GM21381 (cell line): ENCODE data around the gene RPL15.

Experiments
- ATAC-seq: cut with Tn5 transposase; IDR thresholded peaks from one replicate; pipeline ENCODE4 v1.9.1; 2021; ENCODE audit warnings: mild to moderate bottlenecking, moderate library complexity; ENCODE audit not compliant: unreplicated experiment

RPL15 gene

GRCh38 chr3:23926736-23927135 is 9.8 kb downstream of the RPL15 start:
- ATAC-seq: no peak

GRCh38 chr3:23928524-23928923 is 11.6 kb downstream of the RPL15 start:
- ATAC-seq: no peak

DNA sequence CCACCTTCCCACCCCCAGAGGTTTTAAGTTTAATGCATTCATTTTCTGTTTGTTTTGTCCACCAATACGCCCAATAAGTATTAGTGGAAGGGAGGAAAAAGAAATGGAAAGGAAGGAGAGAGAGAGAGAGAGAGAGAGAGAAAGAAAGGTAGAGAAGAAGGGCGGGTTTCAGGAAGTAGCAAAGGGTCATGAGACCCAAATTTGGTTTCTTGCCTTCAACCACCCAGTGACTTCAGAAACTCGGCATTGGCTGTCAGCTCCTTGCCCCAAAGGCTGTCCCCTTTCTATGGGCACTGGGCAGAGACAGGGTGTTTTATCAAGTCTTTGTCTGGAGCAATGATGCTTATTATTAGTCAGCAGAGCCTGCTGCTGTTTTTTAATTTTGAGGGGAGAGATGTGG is 14.7 kb downstream of the RPL15 start:
- ATAC-seq: no peak

DNA sequence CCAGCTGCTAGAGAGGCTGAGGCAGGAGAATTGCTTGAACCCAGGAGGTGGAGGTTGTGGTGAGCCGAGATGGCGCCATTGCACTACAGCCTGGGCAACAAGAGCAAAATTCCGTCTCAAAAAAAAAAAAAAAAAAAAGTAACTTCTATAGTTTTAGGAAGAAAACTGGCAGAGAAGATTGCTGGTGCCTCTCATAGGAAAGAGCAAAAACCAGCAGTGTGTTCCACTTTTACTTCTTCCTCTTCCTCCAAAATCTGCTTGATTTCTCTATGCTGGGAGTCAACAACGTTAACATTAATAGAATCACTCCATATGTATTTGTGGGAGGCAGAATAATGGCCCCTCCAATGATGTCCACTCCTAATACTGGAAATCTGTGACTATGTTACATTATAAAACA is 15.6 kb downstream of the RPL15 start:
- no peak for ATAC-seq

GRCh38 chr3:23934253-23934652 is 17.3 kb downstream of the RPL15 start:
- ATAC-seq: no peak

- no peak for ATAC-seq
These were observed 20.4 kb downstream of the RPL15 start for GRCh38 chr3:23937296-23937695.

- ATAC-seq: no peak
These were observed 21.8 kb downstream of the RPL15 start for GRCh38 chr3:23938688-23939087.

GRCh38 chr3:23940775-23941174 is 23.8 kb downstream of the RPL15 start:
- no peak for ATAC-seq

- no peak for ATAC-seq
These were observed 24.5 kb downstream of the RPL15 start for GRCh38 chr3:23941440-23941839.

GRCh38 chr3:23942546-23942945 is 25.6 kb downstream of the RPL15 start:
- no peak for ATAC-seq

- no peak for ATAC-seq
These were observed 27.3 kb downstream of the RPL15 start for GRCh38 chr3:23944007-23944783.

GRCh38 chr3:23944861-23945662 is 28.1 kb downstream of the RPL15 start, which contains the start of gene NR1D2:
TSS of gene NR1D2 (plus strand) at chr3:23945286. CDS start at chr3:23945579, 293 bp downstream.
- peak; percentile 53 for ATAC-seq

- ATAC-seq: no peak
These were observed 28.7 kb downstream of the RPL15 start for GRCh38 chr3:23945663-23945912.

- peak; percentile 76 for ATAC-seq
These were observed 29.2 kb downstream of the RPL15 start for GRCh38 chr3:23945913-23946687.

GRCh38 chr3:23948761-23949160 is 31.8 kb downstream of the RPL15 start:
- ATAC-seq: no peak

GRCh38 chr3:23949784-23950183 is 32.9 kb downstream of the RPL15 start:
- no peak for ATAC-seq

DNA sequence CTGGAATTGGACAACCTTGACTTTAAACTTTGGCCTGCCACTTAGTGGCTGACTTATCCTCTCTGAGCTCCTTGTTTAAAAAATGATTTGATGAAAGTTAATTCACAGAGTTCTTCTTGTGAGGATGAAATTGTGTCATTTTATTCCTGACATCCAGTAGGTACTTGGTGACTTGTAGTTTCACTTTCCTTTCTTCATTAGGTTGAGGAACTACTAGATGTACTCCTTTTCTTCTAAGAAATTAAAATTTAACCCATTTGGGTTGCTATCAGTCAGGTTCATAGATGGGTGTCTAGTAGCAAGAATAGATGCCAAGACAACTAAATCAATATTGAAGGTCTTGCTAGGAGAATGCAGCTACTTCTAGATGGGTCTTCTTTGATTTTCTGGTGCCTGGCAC is 33.4 kb downstream of the RPL15 start:
- ATAC-seq: peak; percentile 22

DNA sequence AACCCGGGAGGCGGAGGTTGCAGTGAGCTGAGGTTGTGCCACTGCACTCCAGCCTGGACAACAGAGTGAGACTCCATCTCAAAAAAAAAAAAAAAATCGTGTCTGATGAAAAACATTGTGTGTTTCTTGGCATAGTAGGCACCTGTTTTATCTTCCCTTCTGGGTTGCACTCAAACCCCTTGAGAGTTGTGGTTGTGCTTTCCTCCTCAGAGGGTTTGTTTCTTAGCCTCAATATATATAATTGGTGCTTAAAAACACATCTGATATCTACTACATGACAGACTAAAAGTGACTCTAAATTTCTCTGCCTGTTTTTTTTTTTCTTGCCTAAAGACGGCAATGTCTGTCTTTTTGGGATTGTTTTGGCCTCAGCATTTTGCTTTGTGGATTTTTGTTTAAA is 35.7 kb downstream of the RPL15 start:
- ATAC-seq: peak; percentile 45

DNA sequence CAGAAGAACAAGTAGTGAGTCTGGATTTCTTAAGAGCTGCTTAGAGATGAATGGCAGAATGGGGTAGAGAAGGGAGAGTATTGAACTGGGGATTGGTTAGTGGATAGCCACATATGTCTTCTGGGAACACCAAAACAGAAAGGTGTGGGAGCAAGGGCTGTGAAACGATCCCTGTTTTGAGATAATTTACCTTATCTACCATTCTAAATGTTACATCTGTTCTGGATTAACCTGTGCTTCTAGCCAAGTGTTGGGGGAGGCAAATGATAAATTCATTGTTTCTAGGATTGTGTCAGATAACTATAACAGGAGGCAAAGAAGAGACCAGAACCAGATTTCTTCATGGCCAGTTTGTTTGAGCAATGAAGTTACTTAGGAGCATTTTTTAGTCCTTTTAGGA is 36.6 kb downstream of the RPL15 start:
- no peak for ATAC-seq

DNA sequence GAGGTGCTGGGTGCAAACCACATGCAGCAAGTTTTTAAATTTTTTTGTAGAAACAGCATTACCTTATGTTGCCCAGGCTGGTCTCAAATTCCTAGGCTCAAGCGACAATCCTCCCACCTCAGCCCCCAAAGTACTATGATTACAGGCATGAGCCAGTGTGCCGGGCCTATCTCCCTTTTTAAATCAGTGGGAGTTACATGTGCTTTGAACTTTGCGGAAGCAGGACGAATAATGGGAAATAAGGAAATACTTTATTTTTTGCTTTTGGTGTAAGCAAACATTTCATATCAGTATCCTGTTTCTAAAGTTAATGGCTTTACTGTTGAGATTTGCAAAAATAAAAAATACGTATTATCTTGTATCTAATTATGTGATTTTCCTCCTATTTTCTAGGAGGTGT is 37.2 kb downstream of the RPL15 start:
- no peak for ATAC-seq

GRCh38 chr3:23956701-23957100 is 39.8 kb downstream of the RPL15 start:
- no peak for ATAC-seq
